IPS-18a (cell line): Measurements from ENCODE around the gene AMMECR1.

Experiments
- H3K27ac ChIP-seq: one replicate; pipeline ENCODE4 v1.5.1; 2013; ENCODE audit warnings: low read length
- H3K27me3 ChIP-seq: one replicate; pipeline ENCODE4 v1.6.1; 2013; ENCODE audit warnings: mild to moderate bottlenecking, low read length; ENCODE audit not compliant: control insufficient read depth, insufficient read depth
- H3K36me3 ChIP-seq: one replicate; pipeline ENCODE4 v1.6.1; 2013; ENCODE audit warnings: low read depth, low read length; ENCODE audit not compliant: control insufficient read depth
- H3K4me1 ChIP-seq: one replicate; pipeline ENCODE4 v1.6.1; 2013; ENCODE audit warnings: low read depth, low read length; ENCODE audit not compliant: control insufficient read depth
- H3K4me3 ChIP-seq: one replicate; pipeline ENCODE4 v1.5.1; 2013; ENCODE audit warnings: low read length
- H3K9ac ChIP-seq: one replicate; pipeline ENCODE4 v1.6.1; 2013; ENCODE audit warnings: mild to moderate bottlenecking, low read length, moderate library complexity
- H3K9me3 ChIP-seq: one replicate; pipeline ENCODE4 v1.6.1; 2013; ENCODE audit warnings: low read depth, low read length; ENCODE audit not compliant: control insufficient read depth

AMMECR1 gene

GRCh38 chrX:110310000-110310790 lies 7.7 kb downstream of the AMMECR1 start:
- Histone ChIP-seq H3K36me3 (no peaks in the 10 kb centered on the region), H3K4me1 (peaks cover 49% of the 10 kb centered on the region), H3K9me3 (no peaks in the 10 kb centered on the region), H3K9ac (no peak overlapping the region), H3K27me3 (no peaks in the 10 kb centered on the region), H3K27ac (no peak overlapping the region), H3K4me3 (no peak overlapping the region)

GRCh38 chrX:110308220-110308619 lies 9.7 kb downstream of the AMMECR1 start:
- no peak overlapping the region for H3K9ac ChIP-seq
- H3K9me3 ChIP-seq, result no peaks in the 10 kb centered on the region
- no peaks in the 10 kb centered on the region for H3K36me3 ChIP-seq
- peaks cover 37% of the 10 kb centered on the region for H3K4me1 ChIP-seq
- no peak overlapping the region for H3K4me3 ChIP-seq
- no peak overlapping the region for H3K27ac ChIP-seq
- H3K27me3 ChIP-seq, result no peaks in the 10 kb centered on the region

- H3K9me3 ChIP-seq, result no peaks in the 10 kb centered on the region
- no peaks in the 10 kb centered on the region for H3K27me3 ChIP-seq
- H3K9ac ChIP-seq, result no peak overlapping the region
- no peak overlapping the region for H3K4me3 ChIP-seq
- peaks cover 11% of the 10 kb centered on the region for H3K4me1 ChIP-seq
- no peaks in the 10 kb centered on the region for H3K36me3 ChIP-seq
- H3K27ac ChIP-seq, result no peak overlapping the region
Measured at GRCh38 chrX:110304884-110305283, 13.0 kb downstream of the AMMECR1 start.

GRCh38 chrX:110304371-110304770 lies 13.5 kb downstream of the AMMECR1 start:
- Histone ChIP-seq H3K27ac (no peak overlapping the region), H3K9me3 (no peaks in the 10 kb centered on the region), H3K27me3 (no peaks in the 10 kb centered on the region), H3K36me3 (no peaks in the 10 kb centered on the region), H3K4me3 (no peak overlapping the region), H3K9ac (no peak overlapping the region), H3K4me1 (peaks cover 9% of the 10 kb centered on the region)

GRCh38 chrX:110302975-110303374 lies 14.9 kb downstream of the AMMECR1 start:
- H3K27me3 ChIP-seq, result no peaks in the 10 kb centered on the region
- H3K36me3 ChIP-seq, result no peaks in the 10 kb centered on the region
- H3K9me3 ChIP-seq, result no peaks in the 10 kb centered on the region
- H3K27ac ChIP-seq, result no peak overlapping the region
- H3K9ac ChIP-seq, result no peak overlapping the region
- H3K4me3 ChIP-seq, result no peak overlapping the region
- no peaks in the 10 kb centered on the region for H3K4me1 ChIP-seq

- Histone ChIP-seq H3K9ac (no peak overlapping the region), H3K36me3 (no peaks in the 10 kb centered on the region), H3K9me3 (no peaks in the 10 kb centered on the region), H3K4me3 (no peak overlapping the region), H3K4me1 (no peaks in the 10 kb centered on the region), H3K27me3 (no peaks in the 10 kb centered on the region), H3K27ac (no peak overlapping the region)
Measured at GRCh38 chrX:110301194-110301593, 16.7 kb downstream of the AMMECR1 start.

- H3K36me3 ChIP-seq, result no peaks in the 10 kb centered on the region
- no peaks in the 10 kb centered on the region for H3K9me3 ChIP-seq
- H3K27ac ChIP-seq, result no peak overlapping the region
- no peak overlapping the region for H3K9ac ChIP-seq
- H3K4me1 ChIP-seq, result peaks cover 7% of the 10 kb centered on the region
- H3K4me3 ChIP-seq, result no peak overlapping the region
- no peaks in the 10 kb centered on the region for H3K27me3 ChIP-seq
Measured at GRCh38 chrX:110294087-110294486, 23.8 kb downstream of the AMMECR1 start.

- Histone ChIP-seq H3K4me1 (peaks cover 7% of the 10 kb centered on the region), H3K4me3 (no peak overlapping the region), H3K27me3 (no peaks in the 10 kb centered on the region), H3K9ac (no peak overlapping the region), H3K36me3 (no peaks in the 10 kb centered on the region), H3K27ac (no peak overlapping the region), H3K9me3 (no peaks in the 10 kb centered on the region)
Measured at GRCh38 chrX:110293658-110294057, 24.2 kb downstream of the AMMECR1 start.

GRCh38 chrX:110287605-110288004 lies 30.3 kb downstream of the AMMECR1 start:
- H3K4me3 ChIP-seq, result no peak overlapping the region
- H3K27ac ChIP-seq, result no peak overlapping the region
- no peaks in the 10 kb centered on the region for H3K27me3 ChIP-seq
- no peaks in the 10 kb centered on the region for H3K36me3 ChIP-seq
- H3K9ac ChIP-seq, result no peak overlapping the region
- H3K9me3 ChIP-seq, result no peaks in the 10 kb centered on the region
- no peaks in the 10 kb centered on the region for H3K4me1 ChIP-seq

GRCh38 chrX:110286106-110286505 lies 31.8 kb downstream of the AMMECR1 start:
- Histone ChIP-seq H3K4me1 (no peaks in the 10 kb centered on the region), H3K9ac (no peak overlapping the region), H3K36me3 (no peaks in the 10 kb centered on the region), H3K27me3 (no peaks in the 10 kb centered on the region), H3K27ac (no peak overlapping the region), H3K9me3 (no peaks in the 10 kb centered on the region), H3K4me3 (no peak overlapping the region)

GRCh38 chrX:110284159-110284558 lies 33.7 kb downstream of the AMMECR1 start:
- H3K36me3 ChIP-seq, result no peaks in the 10 kb centered on the region
- H3K4me1 ChIP-seq, result peaks cover 2% of the 10 kb centered on the region
- H3K9ac ChIP-seq, result no peak overlapping the region
- no peak overlapping the region for H3K27ac ChIP-seq
- H3K27me3 ChIP-seq, result no peaks in the 10 kb centered on the region
- H3K9me3 ChIP-seq, result no peaks in the 10 kb centered on the region
- H3K4me3 ChIP-seq, result no peak overlapping the region

- Histone ChIP-seq H3K9ac (no peak overlapping the region), H3K9me3 (no peaks in the 10 kb centered on the region), H3K4me3 (no peak overlapping the region), H3K36me3 (no peaks in the 10 kb centered on the region), H3K4me1 (peaks cover 10% of the 10 kb centered on the region), H3K27ac (no peak overlapping the region), H3K27me3 (no peaks in the 10 kb centered on the region)
Measured at GRCh38 chrX:110282922-110283321, 35.0 kb downstream of the AMMECR1 start.
